Neural progenitor cell (in vitro differentiated cells): ENCODE data around the gene RAI1.

ENCODE experiments used
- EZH2 ChIP-seq: fragments of 200-600 bp; sonication (generic); IDR thresholded peaks from 2 replicates; pipeline ENCODE4 v1.6.1; 2017; ENCODE audit warnings: antibody characterized with exemption, mild to moderate bottlenecking, moderate library complexity
- EZH2phosphoT487 ChIP-seq: fragments of 200-600 bp; sonication (generic); IDR thresholded peaks from 2 replicates; pipeline ENCODE4 v1.6.1; 2017; ENCODE audit warnings: antibody characterized with exemption
- TF ChIP-seq, protein P1 (sequence below): fragments of 200-600 bp; sonication (generic); IDR thresholded peaks from 2 replicates; pipeline ENCODE4 v1.5.1; 2017; ENCODE audit warnings: antibody characterized with exemption, mild to moderate bottlenecking

GRCh38 chr17:17692353-17693252, 11.3 kb downstream of the RAI1 start:
- TF ChIP-seq, protein P1, sequence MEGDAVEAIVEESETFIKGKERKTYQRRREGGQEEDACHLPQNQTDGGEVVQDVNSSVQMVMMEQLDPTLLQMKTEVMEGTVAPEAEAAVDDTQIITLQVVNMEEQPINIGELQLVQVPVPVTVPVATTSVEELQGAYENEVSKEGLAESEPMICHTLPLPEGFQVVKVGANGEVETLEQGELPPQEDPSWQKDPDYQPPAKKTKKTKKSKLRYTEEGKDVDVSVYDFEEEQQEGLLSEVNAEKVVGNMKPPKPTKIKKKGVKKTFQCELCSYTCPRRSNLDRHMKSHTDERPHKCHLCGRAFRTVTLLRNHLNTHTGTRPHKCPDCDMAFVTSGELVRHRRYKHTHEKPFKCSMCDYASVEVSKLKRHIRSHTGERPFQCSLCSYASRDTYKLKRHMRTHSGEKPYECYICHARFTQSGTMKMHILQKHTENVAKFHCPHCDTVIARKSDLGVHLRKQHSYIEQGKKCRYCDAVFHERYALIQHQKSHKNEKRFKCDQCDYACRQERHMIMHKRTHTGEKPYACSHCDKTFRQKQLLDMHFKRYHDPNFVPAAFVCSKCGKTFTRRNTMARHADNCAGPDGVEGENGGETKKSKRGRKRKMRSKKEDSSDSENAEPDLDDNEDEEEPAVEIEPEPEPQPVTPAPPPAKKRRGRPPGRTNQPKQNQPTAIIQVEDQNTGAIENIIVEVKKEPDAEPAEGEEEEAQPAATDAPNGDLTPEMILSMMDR, result no peak
- no peak for TF ChIP-seq EZH2
- no peak for TF ChIP-seq EZH2phosphoT487
